ENCODE data around the gene KHDRBS1. TPM values are rescaled to one million over a fixed set of nuclear protein-coding genes. Genes with fewer than 3 reads are reported as not detected.

Gene KHDRBS1
- total and polyA plus RNA-seq, 9 of the 15 experiments (the other 6 are each of a cell fraction or from before 2014, with no cell fraction given): 48.4 to 257 (median 114) TPM

GRCh38 chr1:32013386-32014198 lies at the start of gene KHDRBS1 (continued):
- TF ChIP-seq RERE (CRISPR knock-in tag; IDR thresholded peaks at IDR 0.05; ENCODE audit: borderline replicate concordance) (no peak), HDAC1 (IDR thresholded peaks at IDR 0.05) (peak in 1 of 2 experiments; percentile 98; a peak in 2 of 4 replicates), GABPA (tag; conservative IDR thresholded peaks at IDR 0.05; ENCODE audit: low read depth) (peak; percentile 93), RAD51 (IDR thresholded peaks at IDR 0.05; ENCODE audit: borderline replicate concordance, low read depth) (peak; percentile 98), ELF2 (CRISPR knock-in tag; IDR thresholded peaks at IDR 0.05) (peak; percentile 70; the same call in 1 of the 2 replicates), MECOM (CRISPR knock-in tag; IDR thresholded peaks at IDR 0.05) (no peak), RBM34 (IDR thresholded peaks at IDR 0.05; ENCODE audit: borderline replicate concordance, insufficient read depth, low read length) (0 out of 2 replicates have a peak, but pooled peaks have one; percentile 40), ZNF311 (CRISPR knock-in tag; IDR thresholded peaks at IDR 0.05) (no peak), CREM (IDR thresholded peaks at IDR 0.05; ENCODE audit: low read depth) (peak; percentile 85), SAFB2 (IDR thresholded peaks at IDR 0.05; ENCODE audit: borderline replicate concordance, low read depth, low read length, severe bottlenecking) (no peak), FIP1L1 (IDR thresholded peaks at IDR 0.05; ENCODE audit: low read depth, low read length, poor library complexity, severe bottlenecking) (peak; percentile 93), HMGN3 (IDR thresholded peaks at IDR 0.05; ENCODE audit: borderline replicate concordance, extremely low read depth, insufficient read length, low read depth, low read length) (peak; percentile 83), MCM7 (IDR thresholded peaks at IDR 0.05) (0 out of 4 replicates have a peak, but pooled peaks of 1 of the 2 experiments have one; percentile 57), ZNF445 (CRISPR knock-in tag; IDR thresholded peaks at IDR 0.05; ENCODE audit: low read depth) (no peak), LEF1 (IDR thresholded peaks at IDR 0.05) (peak; percentile 72), THAP7 (CRISPR knock-in tag; IDR thresholded peaks at IDR 0.05) (peak; percentile 44; the same call in 1 of the 2 replicates), ELF1 (tag; IDR thresholded peaks at IDR 0.05) (peak; percentile 76; the same call in 1 of the 2 replicates), MTA1 (IDR thresholded peaks at IDR 0.05; ENCODE audit: borderline replicate concordance) (peak; percentile 94), EP400 (IDR thresholded peaks at IDR 0.05) (peak; percentile 95), HLTF (IDR thresholded peaks at IDR 0.05) (no peak), NRF1 (conservative IDR thresholded peaks at IDR 0.05 in 1 of 2, IDR thresholded peaks at IDR 0.05 in 1 of 2) (peak; percentile 100), TAF7 (tag; IDR thresholded peaks at IDR 0.05) (0 out of 2 replicates have a peak, but pooled peaks have one; percentile 46), CHD2 (IDR thresholded peaks at IDR 0.05; ENCODE audit: low read depth, low read length) (peak; percentile 34; the same call in 1 of the 2 replicates), HCFC1 (IDR thresholded peaks at IDR 0.05; ENCODE audit: low read depth, low read length) (peak; percentile 58)

All from K562 (cell line).